LNCAP (cell line): ENCODE measurements around the gene HSDL2.

Source experiments
- TF ChIP-seq, protein P1 (sequence below): fragments of 450-650 bp; IDR thresholded peaks from 2 replicates; pipeline ENCODE4 v1.5.1; 2017; ENCODE audit warnings: mild to moderate bottlenecking

HSDL2 gene

DNA sequence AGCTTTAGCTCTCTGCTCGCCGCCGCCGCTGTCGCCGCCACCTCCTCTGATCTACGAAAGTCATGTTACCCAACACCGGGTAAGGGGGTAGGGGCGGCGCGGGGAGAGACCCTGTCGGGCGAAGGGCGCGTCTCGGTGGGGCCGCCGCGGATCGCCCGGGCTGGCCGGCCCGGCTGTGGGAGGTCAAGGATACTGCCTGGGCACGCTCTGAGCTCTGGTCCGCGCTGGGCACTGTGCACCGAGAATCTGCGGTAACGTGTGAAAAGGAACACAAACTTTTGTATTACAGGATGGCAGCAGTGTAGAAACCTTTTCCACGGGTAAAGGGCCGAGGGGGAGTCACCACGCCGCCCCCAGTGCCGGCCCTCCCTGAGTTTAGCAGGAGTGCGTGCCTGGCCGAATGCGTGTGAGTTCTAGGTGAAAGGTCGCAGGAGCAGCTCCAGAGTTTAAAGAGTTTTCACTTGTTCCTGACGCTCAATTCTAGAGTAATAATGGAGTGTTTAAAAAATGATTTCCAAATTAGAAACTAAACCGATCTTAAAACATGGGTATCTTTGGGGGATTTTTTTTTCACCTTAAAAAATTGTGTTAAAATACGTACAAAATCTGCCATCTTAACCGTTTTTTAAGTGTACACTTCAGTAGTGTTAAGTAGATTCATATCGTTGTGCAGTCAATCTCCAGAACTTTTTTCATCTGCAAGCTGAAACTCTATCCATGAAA lies at the start of gene HSDL2:
Gene HSDL2, plus strand, starts transcription at position 7 of the 723 bp plus-strand sequence. Its CDS starts 56 bp downstream, at position 63.
- TF ChIP-seq, protein P1, sequence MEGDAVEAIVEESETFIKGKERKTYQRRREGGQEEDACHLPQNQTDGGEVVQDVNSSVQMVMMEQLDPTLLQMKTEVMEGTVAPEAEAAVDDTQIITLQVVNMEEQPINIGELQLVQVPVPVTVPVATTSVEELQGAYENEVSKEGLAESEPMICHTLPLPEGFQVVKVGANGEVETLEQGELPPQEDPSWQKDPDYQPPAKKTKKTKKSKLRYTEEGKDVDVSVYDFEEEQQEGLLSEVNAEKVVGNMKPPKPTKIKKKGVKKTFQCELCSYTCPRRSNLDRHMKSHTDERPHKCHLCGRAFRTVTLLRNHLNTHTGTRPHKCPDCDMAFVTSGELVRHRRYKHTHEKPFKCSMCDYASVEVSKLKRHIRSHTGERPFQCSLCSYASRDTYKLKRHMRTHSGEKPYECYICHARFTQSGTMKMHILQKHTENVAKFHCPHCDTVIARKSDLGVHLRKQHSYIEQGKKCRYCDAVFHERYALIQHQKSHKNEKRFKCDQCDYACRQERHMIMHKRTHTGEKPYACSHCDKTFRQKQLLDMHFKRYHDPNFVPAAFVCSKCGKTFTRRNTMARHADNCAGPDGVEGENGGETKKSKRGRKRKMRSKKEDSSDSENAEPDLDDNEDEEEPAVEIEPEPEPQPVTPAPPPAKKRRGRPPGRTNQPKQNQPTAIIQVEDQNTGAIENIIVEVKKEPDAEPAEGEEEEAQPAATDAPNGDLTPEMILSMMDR: no peak

DNA sequence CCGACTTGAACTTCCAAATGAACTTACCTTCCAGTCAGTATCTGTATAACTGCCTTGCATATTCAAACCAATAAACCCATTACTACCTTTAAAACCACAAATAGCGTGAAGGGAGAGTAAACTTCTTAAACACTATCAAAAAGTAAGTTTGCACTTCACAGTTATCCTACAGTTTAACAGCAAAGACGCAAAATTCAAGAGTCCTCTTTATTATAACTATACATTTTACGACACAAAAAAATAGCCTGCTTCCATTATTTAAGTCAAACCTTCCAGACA lies 48.3 kb upstream of the HSDL2 start:
- TF ChIP-seq, protein P1: no peak

DNA sequence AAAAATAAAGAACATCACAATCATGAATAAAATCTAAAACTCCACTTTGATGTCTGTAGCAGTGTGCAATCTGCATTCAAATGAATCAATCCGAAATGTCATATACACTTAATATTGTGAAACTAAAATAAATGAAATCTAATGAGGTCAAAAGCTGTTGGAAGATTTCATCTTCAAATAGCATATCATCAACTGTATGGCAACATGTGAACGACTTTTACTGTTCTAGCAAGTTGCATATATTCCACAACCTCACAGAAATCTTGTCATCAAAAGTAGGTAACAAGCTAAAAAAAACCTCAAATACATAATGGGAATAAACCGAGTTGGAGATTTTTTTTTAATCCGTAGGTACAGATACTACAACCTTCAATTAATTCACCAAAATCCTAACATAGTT lies 47.7 kb upstream of the HSDL2 start:
- TF ChIP-seq, protein P1: no peak

DNA sequence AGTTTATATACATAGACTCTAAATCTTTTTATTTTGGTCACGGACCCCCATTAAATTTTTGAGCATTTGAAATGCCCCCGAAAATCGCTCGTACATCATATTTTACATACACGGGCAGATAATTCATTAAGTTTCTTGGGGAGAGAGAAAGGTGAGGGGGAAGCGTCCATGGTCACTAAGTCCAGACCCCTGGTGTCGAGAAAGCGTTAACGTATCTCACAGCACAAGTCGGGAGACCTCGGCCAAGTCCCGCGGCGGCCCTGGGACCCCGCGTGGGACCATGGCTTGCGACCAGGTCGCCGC lies 47.3 kb upstream of the HSDL2 start:
- TF ChIP-seq, protein P1: no peak

DNA sequence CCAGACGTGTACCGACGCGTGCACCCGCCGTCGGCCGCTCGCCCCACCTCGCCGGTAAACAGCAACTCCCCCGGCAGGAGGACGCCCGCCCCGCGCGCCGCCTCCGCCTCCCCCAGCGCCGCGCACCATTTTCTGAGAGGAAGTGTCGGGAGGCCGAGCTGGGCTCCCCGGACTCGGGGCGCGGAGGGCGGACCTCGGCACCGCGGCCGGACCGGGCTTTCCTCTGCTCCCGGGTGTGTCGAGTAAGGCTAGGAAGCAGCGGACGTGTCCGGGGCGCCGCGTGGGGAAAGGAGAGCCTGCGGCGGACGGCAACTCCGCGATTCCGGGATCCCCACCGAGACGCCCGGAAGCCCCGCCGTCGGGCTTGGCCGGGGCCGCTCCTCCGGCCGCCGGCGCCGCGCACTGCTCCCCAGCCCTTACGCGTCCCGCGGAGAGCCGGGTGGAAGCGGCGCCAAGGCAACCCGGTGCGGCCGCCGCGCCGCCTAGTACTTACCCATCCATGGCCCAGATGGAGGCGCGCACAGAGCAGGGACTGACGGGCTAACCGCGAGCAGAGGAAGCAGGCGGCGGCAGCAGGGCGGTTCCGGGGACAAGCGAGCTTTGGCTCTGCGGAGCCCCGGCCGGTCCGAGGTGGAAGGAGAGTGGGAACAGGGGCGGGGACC lies 46.8 kb upstream of the HSDL2 start, which contains the start of gene PTBP3:
Gene PTBP3, minus strand, starts transcription at position 643 of the 662 bp plus-strand sequence. CDS start 35,754 bp downstream, outside the sequence.
- TF ChIP-seq, protein P1: no peak

DNA sequence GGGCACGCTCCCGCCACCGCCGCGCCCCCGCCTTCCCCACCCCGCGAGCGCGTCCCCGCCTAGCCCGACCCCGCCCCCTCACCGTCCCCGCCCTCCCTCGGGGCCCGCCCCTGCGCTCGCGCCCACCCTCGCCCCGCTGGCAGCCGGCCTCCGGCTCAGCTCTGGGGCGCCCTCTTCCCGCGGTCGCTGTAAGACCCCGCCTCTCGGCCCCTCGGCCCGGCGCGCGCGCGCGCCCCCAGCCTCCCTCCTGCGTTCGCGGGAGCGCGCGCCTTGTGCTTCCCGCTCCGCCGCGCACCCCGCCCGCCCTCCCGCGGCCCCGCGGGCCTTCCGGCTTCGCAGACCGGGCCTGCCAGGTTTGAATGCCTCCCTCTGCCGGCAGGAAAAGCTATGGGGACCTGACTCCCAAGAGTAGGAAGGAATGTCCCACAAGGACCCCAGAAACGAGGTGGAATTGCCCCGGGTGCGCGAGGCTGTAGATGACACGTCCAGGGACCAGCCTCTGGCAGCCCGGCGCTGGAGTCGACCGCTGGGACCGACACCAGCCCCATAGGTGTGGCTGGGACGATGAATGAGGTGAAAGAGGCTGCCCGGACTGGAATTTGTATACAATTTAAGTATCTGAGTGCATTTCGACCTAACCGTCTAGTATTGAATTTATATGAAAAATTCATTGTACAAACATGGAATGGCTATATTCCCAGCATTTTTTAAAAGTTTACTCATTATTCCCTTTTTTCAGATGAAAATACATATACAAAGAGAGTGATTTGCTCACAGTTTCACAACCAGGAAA lies 46.1 kb upstream of the HSDL2 start:
- TF ChIP-seq, protein P1: peak; percentile 73

DNA sequence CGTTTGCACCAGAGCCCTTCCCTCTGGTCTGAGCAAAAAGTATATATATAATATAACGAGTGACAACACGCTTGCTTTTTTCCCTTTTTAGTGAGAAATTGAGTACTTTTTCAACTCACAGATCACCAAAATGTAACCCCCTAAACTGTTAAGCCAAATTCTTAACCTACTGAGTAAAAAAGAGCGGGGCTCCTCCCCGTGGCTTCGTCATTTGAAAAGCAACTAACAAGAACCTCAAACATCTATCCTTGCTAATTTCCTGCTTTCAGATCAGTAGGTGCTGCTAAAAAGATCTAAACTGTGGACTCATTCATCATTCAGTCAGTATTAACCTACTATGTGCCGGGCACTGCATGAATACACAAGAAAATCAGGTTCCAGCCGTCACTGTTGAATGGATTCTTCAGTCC lies 45.5 kb upstream of the HSDL2 start:
- TF ChIP-seq, protein P1: no peak
